GM13977 (cell line): ENCODE data around the gene TOP2A.

ENCODE experiments used
- DNase-seq: peaks from one replicate; pipeline ENCODE4 v3.0.0; 2012; ENCODE audit warnings: low spot score
- in situ Hi-C: fragments of 300-500 bp; cut with MboI; formaldehyde crosslinking; loops from one replicate; pipeline ENCODE4 v1.12.0; 2022; ENCODE audit warnings: low sequenced_read_pairs, low pct_unique_long_range_greater_than_20kb, mixed read lengths, inconsistent platforms; ENCODE audit not compliant: unreplicated experiment
- TF ChIP-seq, protein P1 (sequence below): IDR thresholded peaks from 2 replicates; pipeline ENCODE4 v1.5.1; 2012; ENCODE audit warnings: mild to moderate bottlenecking, control low read depth; ENCODE audit not compliant: insufficient read depth; ENCODE audit errors: extremely low read depth, missing control alignments

The TOP2A gene

DNA sequence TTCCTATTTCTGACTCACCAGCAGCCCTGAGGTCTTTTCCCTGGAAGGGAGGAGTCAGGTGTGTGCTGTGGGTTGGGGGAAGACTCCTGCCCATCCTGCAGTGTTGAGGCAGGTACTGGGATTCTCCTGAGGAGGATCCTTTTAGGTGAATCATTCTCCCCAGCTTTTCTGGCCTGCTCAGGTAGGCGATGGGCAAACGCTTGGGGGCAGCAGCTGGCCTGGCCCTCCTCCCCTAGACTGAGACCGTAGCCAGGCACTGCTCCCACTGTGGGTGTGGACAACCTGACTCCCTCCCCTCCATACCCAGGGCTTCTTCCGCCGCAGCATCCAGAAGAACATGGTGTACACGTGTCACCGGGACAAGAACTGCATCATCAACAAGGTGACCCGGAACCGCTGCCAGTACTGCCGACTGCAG, 68.2 kb downstream of the TOP2A start:
- TF ChIP-seq, protein P1, sequence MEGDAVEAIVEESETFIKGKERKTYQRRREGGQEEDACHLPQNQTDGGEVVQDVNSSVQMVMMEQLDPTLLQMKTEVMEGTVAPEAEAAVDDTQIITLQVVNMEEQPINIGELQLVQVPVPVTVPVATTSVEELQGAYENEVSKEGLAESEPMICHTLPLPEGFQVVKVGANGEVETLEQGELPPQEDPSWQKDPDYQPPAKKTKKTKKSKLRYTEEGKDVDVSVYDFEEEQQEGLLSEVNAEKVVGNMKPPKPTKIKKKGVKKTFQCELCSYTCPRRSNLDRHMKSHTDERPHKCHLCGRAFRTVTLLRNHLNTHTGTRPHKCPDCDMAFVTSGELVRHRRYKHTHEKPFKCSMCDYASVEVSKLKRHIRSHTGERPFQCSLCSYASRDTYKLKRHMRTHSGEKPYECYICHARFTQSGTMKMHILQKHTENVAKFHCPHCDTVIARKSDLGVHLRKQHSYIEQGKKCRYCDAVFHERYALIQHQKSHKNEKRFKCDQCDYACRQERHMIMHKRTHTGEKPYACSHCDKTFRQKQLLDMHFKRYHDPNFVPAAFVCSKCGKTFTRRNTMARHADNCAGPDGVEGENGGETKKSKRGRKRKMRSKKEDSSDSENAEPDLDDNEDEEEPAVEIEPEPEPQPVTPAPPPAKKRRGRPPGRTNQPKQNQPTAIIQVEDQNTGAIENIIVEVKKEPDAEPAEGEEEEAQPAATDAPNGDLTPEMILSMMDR = no peak
- DNase-seq = no peak
- in situ Hi-C loops = no loop called here

DNA sequence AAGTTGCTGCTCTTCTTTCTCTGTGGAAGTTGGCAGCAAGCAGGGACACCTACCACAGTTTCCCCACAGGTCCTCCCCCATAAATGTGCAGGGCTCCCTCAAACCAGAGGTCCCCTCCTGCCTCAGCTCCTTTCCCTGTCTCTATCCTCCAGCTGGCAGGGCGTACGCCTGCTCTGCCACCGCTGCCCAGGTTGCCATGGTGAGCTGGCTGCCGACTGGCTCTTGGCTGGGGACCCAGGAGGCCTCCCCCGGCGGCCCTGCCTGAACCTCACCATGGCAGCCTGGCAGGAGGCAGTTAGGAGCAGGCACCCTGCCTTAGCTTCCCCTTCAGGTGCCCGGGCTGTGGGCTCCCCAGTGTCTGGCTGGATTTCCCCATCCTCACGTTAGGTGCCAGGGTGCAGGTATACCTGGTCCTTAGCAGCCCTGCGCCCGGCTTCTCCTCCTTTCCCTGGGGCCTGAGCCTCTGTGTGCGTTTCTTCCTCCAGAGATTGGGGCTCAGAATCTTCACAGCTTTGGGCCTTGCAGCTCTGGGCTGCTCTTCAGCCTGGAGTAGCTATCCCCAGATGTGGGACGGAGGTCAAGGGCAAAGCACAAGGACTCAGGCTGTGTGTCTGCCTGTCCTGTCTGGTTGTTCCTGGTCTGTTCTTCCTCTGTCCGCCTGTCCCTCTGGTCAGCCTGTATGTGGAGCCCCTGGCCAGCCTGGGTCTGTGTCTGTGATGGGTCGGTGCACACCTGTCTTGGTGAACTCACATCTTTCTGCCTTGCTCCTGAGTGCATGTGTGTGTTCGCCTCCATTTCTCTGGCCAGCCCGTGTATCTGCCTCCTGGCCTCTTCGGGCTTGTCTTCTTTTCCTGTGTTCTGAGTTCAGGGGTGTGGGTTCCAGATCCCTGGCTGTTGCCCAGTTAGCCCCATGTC, 68.9 kb downstream of the TOP2A start:
- no peak for DNase-seq
- TF ChIP-seq, protein P1 = no peak
- in situ Hi-C loops = no loop called here

DNA sequence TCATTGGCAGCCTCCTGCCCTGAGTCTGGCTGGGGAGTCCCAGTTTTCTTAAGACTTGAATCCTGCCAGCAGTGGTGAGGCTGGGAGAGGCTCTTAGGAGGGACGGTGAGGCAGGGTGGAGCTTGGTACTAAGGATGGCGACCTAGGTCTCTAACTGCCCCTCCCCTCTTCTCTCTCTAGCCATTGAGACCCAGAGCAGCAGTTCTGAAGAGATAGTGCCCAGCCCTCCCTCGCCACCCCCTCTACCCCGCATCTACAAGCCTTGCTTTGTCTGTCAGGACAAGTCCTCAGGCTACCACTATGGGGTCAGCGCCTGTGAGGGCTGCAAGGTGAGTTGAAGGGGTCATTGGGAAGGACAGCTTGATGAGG, 69.6 kb downstream of the TOP2A start:
- no peak for DNase-seq

DNA sequence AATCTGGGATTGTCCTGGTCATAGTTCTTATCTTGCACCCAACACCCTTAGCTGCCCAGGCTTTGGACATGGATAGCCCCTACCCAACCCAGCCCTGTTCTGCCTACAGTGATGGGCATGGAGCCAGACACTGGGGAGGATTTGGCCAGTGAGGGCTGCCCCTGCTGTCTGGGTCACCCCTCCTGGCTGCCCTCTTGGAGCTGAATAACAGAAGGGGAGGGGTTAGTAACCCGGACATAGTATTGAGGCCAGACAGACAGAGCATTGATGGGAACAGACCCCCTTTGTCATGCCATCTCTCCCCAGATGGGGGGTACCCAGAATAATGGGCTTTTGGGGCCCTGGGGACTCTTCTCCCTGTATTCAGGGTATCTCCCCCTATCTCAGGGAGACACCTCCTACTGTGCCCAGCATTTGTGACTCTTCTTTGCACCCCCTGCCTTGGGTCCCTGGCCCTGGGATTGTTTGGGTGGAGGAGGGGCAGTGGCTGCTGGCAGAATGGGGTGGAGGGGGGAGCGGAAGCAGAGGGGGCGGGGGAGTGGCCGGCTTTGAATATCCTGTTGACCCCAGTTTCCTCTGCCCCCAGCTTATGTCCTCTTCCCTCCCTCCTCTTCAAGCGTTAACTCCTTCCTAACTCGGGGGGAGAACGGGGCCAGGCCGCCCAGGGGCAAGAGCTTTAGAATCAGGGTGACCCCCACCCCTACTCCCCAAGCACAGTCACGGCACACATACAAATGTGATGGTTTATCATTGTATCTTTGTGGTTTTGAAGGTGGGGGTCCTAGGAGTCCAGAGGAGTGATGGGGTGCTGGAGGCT, 70.2 kb downstream of the TOP2A start:
- in situ Hi-C loops = no loop called here
- no peak for DNase-seq
- TF ChIP-seq, protein P1 = no peak

More for the DNA sequence above, 69.6 kb downstream of the TOP2A start:
- TF ChIP-seq, protein P1 = no peak
- in situ Hi-C loops = no loop called here

DNA sequence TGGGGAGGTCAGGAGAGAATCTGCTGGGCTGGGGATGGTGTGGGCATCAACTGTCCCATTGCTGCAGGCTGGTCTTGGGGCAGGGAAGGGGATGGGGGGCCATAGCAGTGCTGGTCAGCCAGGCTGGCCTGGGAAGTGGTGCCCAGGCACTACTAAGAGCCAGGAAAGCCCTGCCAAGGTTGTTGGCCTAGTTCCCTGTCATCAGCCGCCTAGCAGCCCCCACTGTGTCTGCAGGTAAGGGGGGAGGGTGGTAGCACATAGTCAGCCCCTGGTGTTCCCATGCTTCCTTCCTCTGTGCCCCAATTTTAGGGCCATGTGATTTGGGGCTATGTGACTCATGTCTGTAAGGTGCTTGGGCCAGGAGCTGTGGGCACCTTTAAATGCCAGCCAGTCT, 70.9 kb downstream of the TOP2A start:
- in situ Hi-C loops = no loop called here
- TF ChIP-seq, protein P1 = no peak
- no peak for DNase-seq

DNA sequence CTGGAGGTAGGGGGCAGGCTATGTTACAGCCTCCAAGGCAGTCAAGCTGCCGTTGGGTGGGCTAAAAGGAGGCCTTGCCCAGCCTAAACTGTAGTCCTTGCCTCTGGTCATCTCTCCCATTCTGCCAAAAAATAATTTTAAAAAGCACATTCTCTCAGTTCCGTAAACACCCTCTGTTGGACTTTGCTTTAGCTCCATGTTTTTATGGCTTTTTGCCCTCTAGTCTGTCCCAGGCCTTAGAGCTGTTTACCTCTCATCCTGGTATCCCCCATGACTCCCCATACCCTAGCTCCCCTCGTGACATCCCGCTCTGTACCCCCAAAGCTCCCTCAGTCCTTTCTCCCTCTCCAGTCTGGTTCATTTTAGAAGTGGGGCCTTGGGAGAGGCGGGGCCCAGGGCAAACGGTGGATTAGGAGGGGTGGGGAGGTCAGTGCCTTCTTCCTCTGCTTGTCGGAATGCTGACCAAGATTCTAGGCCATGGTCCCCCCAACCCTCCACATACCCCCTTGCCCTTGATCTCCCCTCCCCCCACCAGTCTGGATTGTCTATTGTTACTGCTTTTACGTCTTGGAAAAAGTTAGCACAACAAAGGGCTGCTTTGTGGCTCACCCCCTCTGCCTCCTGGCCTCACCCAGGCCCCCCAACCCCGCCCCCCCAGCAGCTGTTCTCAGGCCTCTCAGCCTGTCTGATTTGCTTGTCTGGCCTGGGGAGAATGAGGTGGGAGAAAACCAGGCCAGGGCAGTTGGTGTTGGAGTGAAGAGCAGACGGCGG, 71.5 kb downstream of the TOP2A start:
- in situ Hi-C loops = no loop called here
- no peak for DNase-seq
- TF ChIP-seq, protein P1 = no peak
